K562 (cell line): ENCODE results near the gene TNFSF9. TPM values are rescaled to one million over a fixed set of nuclear protein-coding genes. Genes with fewer than 3 reads are reported as not detected.

ENCODE experiments used
- ARID2 ChIP-seq: fragments of 450-650 bp; IDR thresholded peaks from 2 replicates; pipeline ENCODE4 v1.6.1; 2017; ENCODE audit warnings: antibody characterized with exemption, mild to moderate bottlenecking
- HDAC2 ChIP-seq: fragments of 450-650 bp; IDR thresholded peaks from 2 replicates; pipeline ENCODE4 v1.6.1; 2016; ENCODE audit warnings: mild to moderate bottlenecking
- KDM5B ChIP-seq: fragments of 200-600 bp; sonication (generic); IDR thresholded peaks from 2 replicates; pipeline ENCODE4 v1.6.1; 2012; ENCODE audit warnings: low read depth, mild to moderate bottlenecking, moderate library complexity, low read length, control low read depth, inconsistent platforms; ENCODE audit not compliant: insufficient replicate concordance
- RBM15 ChIP-seq: fragments of 200-400 bp; formaldehyde crosslinking; IDR thresholded peaks from 2 replicates; pipeline ENCODE4 v1.6.1; 2018; ENCODE audit warnings: mild to moderate bottlenecking, low read length, moderate library complexity; ENCODE audit not compliant: insufficient read depth
- SIN3B ChIP-seq: fragments of 450-650 bp; IDR thresholded peaks from 2 replicates; pipeline ENCODE4 v1.6.1; 2017; ENCODE audit warnings: low read depth, mild to moderate bottlenecking, moderate library complexity
- SRSF1 ChIP-seq: fragments of 200-400 bp; formaldehyde crosslinking; IDR thresholded peaks from 2 replicates; pipeline ENCODE4 v1.6.1; 2017; ENCODE audit warnings: mild to moderate bottlenecking, low read depth, low read length, moderate library complexity
- TAF1 ChIP-seq: IDR thresholded peaks from 2 replicates; pipeline ENCODE4 v1.6.1; 2011; ENCODE audit warnings: mild to moderate bottlenecking, low read length, moderate library complexity; ENCODE audit not compliant: insufficient read depth, control insufficient read depth, severe bottlenecking; ENCODE audit errors: extremely low read depth
- TGIF2 ChIP-seq: sonication (generic); formaldehyde crosslinking; IDR thresholded peaks from 2 replicates; pipeline ENCODE4 v1.8.1; 2022; ENCODE audit warnings: mild to moderate bottlenecking, missing genetic modification reagents, moderate library complexity
- ZNF134 ChIP-seq: fragments of 250-450 bp; sonication (Bioruptor Pico); conservative IDR thresholded peaks from 2 replicates; pipeline ENCODE4 v1.4.0; 2020
- ZNF175 ChIP-seq: fragments of 200-800 bp; sonication (Bioruptor generic); IDR thresholded peaks from 2 replicates; pipeline ENCODE4 v1.6.1; 2016; ENCODE audit warnings: low read depth, mild to moderate bottlenecking, missing genetic modification characterization, missing compliant biosample characterization
- ZNF830 ChIP-seq: fragments of 250-450 bp; sonication (Bioruptor Pico); IDR thresholded peaks from 2 replicates; pipeline ENCODE4 v1.5.0; 2021; ENCODE audit warnings: mild to moderate bottlenecking
- polyA plus RNA-seq, 8 experiments: library from polyadenylated mRNA; depleted of rRNA in 4 of 8; stranded (reverse) in 5 of 8; unstranded in 3 of 8; fragments of >200 nt; fragmentation: Nextera tagmentation in 2 of 8; fragmentation: Illumina TruSeq in 1 of 8; extraction: Ambion mirVana in 2 of 8; extraction: Trizol in 1 of 8; gene quantifications; 2 replicates each; pipeline versions ENCODE4 v1.2.1 to v1.2.3, GENCODE V29; 2011 to 2014; ENCODE audit warnings: inconsistent platforms in 1 of 8, missing spikeins in 1 of 8
- total RNA-seq, 7 experiments: library from RNA; depleted of rRNA in 6 of 7; stranded (reverse); fragments of >200 nt in 6 of 7; fragmentation: Illumina TruSeq in 2 of 7; extraction: Trizol in 2 of 7; gene quantifications; 2 replicates each; pipeline versions ENCODE4 v1.2.1 to v1.2.3, GENCODE V29; 2011 to 2021; ENCODE audit warnings: low replicate concordance in 1 of 7
- TF ChIP-seq, protein P1 (sequence below): fragments of 250-450 bp; sonication (Bioruptor Pico); IDR thresholded peaks from 2 replicates; pipeline ENCODE4 v1.4.0; 2020; ENCODE audit warnings: mild to moderate bottlenecking, moderate library complexity
- TF ChIP-seq, protein P2 (sequence below): fragments of 250-450 bp; sonication (Bioruptor Pico); IDR thresholded peaks from 2 replicates; pipeline ENCODE4 v1.5.0; 2020; ENCODE audit warnings: mild to moderate bottlenecking, borderline replicate concordance
- TF ChIP-seq, protein P3 (sequence below): sonication (generic); IDR thresholded peaks from 2 replicates; pipeline ENCODE4 v1.6.1; 2016
- TF ChIP-seq, protein P4 (sequence below): sonication (generic); formaldehyde crosslinking; IDR thresholded peaks from 2 replicates; pipeline ENCODE4 v1.8.0; 2023; ENCODE audit warnings: missing genetic modification reagents, mild to moderate bottlenecking, borderline replicate concordance

Gene TNFSF9
- total and polyA plus RNA-seq, 9 of the 15 experiments (the other 6 are each of a cell fraction or from before 2014, with no cell fraction given): 1.4 to 17.9 (median 6.5) TPM

DNA sequence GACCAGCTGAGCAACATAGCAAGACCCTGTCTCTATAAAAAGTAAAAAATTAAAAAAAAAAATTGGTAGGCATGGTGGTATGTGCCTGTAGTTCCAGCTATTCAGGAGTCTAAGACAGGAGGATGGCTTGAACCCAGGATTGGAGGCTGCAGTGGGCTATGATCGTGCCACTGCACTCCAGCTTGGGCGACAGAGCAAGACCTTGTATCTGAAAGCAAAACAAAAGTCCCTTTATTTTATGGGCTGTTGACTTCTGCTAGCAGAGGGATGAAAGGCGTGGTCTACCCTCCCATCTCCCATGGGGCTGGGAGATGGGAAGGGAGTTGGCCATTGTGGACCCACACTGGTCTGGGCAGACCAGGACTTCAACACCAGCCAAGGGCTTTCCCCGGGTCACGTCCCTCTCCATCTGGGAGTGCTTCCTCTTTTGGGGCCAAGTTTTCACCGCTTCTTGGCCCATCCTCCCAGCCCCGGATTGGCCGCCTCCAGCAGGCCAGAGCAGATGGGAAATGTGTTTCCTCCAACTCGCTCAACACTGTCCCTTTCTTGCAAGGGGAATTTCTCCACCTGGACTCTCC, 2.2 kb upstream of the TNFSF9 start (continued):
- TF ChIP-seq, protein P1, sequence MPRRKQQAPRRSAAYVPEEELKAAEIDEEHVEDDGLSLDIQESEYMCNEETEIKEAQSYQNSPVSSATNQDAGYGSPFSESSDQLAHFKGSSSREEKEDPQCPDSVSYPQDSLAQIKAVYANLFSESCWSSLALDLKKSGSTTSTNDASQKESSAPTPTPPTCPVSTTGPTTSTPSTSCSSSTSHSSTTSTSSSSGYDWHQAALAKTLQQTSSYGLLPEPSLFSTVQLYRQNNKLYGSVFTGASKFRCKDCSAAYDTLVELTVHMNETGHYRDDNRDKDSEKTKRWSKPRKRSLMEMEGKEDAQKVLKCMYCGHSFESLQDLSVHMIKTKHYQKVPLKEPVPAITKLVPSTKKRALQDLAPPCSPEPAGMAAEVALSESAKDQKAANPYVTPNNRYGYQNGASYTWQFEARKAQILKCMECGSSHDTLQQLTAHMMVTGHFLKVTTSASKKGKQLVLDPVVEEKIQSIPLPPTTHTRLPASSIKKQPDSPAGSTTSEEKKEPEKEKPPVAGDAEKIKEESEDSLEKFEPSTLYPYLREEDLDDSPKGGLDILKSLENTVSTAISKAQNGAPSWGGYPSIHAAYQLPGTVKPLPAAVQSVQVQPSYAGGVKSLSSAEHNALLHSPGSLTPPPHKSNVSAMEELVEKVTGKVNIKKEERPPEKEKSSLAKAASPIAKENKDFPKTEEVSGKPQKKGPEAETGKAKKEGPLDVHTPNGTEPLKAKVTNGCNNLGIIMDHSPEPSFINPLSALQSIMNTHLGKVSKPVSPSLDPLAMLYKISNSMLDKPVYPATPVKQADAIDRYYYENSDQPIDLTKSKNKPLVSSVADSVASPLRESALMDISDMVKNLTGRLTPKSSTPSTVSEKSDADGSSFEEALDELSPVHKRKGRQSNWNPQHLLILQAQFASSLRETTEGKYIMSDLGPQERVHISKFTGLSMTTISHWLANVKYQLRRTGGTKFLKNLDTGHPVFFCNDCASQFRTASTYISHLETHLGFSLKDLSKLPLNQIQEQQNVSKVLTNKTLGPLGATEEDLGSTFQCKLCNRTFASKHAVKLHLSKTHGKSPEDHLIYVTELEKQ (CRISPR knock-in tag): no peak
- TF ChIP-seq, protein P2, sequence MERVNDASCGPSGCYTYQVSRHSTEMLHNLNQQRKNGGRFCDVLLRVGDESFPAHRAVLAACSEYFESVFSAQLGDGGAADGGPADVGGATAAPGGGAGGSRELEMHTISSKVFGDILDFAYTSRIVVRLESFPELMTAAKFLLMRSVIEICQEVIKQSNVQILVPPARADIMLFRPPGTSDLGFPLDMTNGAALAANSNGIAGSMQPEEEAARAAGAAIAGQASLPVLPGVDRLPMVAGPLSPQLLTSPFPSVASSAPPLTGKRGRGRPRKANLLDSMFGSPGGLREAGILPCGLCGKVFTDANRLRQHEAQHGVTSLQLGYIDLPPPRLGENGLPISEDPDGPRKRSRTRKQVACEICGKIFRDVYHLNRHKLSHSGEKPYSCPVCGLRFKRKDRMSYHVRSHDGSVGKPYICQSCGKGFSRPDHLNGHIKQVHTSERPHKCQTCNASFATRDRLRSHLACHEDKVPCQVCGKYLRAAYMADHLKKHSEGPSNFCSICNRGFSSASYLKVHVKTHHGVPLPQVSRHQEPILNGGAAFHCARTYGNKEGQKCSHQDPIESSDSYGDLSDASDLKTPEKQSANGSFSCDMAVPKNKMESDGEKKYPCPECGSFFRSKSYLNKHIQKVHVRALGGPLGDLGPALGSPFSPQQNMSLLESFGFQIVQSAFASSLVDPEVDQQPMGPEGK (CRISPR knock-in tag): no peak
- TF ChIP-seq TGIF2 (no peak), ZNF134 (no peak), RBM15 (no peak), TAF1 (no peak), SIN3B (no peak), ARID2 (no peak), SRSF1 (no peak), ZNF830 (CRISPR knock-in tag) (no peak), KDM5B (peak; percentile 76), HDAC2 (no peak), ZNF175 (no peak; the same call in 1 of the 2 replicates)
- TF ChIP-seq, protein P3, sequence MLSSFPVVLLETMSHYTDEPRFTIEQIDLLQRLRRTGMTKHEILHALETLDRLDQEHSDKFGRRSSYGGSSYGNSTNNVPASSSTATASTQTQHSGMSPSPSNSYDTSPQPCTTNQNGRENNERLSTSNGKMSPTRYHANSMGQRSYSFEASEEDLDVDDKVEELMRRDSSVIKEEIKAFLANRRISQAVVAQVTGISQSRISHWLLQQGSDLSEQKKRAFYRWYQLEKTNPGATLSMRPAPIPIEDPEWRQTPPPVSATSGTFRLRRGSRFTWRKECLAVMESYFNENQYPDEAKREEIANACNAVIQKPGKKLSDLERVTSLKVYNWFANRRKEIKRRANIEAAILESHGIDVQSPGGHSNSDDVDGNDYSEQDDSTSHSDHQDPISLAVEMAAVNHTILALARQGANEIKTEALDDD: no peak
- TF ChIP-seq, protein P4, sequence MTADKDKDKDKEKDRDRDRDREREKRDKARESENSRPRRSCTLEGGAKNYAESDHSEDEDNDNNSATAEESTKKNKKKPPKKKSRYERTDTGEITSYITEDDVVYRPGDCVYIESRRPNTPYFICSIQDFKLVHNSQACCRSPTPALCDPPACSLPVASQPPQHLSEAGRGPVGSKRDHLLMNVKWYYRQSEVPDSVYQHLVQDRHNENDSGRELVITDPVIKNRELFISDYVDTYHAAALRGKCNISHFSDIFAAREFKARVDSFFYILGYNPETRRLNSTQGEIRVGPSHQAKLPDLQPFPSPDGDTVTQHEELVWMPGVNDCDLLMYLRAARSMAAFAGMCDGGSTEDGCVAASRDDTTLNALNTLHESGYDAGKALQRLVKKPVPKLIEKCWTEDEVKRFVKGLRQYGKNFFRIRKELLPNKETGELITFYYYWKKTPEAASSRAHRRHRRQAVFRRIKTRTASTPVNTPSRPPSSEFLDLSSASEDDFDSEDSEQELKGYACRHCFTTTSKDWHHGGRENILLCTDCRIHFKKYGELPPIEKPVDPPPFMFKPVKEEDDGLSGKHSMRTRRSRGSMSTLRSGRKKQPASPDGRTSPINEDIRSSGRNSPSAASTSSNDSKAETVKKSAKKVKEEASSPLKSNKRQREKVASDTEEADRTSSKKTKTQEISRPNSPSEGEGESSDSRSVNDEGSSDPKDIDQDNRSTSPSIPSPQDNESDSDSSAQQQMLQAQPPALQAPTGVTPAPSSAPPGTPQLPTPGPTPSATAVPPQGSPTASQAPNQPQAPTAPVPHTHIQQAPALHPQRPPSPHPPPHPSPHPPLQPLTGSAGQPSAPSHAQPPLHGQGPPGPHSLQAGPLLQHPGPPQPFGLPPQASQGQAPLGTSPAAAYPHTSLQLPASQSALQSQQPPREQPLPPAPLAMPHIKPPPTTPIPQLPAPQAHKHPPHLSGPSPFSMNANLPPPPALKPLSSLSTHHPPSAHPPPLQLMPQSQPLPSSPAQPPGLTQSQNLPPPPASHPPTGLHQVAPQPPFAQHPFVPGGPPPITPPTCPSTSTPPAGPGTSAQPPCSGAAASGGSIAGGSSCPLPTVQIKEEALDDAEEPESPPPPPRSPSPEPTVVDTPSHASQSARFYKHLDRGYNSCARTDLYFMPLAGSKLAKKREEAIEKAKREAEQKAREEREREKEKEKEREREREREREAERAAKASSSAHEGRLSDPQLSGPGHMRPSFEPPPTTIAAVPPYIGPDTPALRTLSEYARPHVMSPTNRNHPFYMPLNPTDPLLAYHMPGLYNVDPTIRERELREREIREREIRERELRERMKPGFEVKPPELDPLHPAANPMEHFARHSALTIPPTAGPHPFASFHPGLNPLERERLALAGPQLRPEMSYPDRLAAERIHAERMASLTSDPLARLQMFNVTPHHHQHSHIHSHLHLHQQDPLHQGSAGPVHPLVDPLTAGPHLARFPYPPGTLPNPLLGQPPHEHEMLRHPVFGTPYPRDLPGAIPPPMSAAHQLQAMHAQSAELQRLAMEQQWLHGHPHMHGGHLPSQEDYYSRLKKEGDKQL: no peak
